HG02973 (cell line): Measurements from ENCODE around the gene SH3BP2.

Experiments
- ATAC-seq: cut with Tn5 transposase; IDR thresholded peaks from one replicate; pipeline ENCODE4 v1.9.1; 2021; ENCODE audit warnings: moderate library complexity; ENCODE audit not compliant: unreplicated experiment

SH3BP2 gene

GRCh38 chr4:2871466-2871865, 78.6 kb downstream of the SH3BP2 start:
- ATAC-seq = no peak

DNA sequence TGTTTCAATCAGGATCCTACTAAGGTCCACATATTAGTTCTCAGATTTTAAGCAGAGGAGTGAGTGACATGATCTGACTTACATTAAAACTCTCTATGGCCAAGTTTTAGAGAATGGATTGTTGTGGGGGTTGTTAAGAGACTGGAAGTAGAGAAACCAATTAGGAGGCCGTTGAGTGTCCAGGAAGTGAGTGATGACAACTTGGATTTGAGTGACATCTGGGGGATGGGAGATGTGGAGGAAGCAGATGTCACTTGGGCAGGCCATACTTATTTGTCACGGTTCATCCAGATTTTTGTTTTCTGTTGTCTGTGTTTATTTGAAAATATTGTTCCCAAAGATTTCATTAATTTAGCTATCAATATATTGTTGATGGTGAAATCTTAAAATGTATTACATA, 79.0 kb downstream of the SH3BP2 start:
- ATAC-seq = no peak

DNA sequence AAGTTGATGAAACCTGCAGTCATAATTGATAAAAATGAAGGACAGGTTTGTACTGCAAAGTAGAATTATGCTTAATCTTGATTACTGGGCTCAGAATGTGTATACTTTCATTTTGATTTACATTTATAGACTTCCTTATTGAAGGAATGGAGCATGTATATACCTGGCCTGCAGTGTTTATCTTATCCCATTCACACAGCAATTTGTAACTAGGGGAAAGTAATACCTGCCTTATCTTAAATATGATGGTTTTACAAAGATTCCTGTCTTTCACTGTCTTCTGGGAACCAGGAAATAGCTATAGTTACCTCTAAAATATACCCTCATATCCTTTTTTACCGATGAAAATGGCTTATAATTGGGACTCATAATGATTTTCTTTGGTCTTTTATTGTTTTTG, 80.4 kb downstream of the SH3BP2 start:
- ATAC-seq = no peak

- no peak for ATAC-seq
Observed at GRCh38 chr4:2874861-2875260, 82.0 kb downstream of the SH3BP2 start.

DNA sequence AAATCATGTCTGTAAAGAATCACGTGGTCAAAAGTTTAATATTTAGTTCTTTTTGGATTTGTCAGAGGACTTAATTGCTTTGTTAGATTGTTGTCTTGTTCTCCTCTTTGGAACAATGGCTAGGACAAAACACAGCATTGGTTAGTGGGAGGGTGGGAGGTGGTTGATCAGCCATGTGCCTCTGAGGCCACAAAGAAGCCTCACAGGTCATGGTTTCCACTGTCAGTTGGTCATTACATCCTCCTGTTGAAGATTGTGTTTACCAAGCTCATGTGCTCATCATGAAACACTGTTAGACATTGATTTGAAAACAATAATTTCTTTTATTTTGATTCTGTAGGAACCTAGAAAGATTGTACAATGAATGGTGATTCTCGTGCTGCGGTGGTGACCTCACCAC, 82.7 kb downstream of the SH3BP2 start:
- ATAC-seq = no peak

DNA sequence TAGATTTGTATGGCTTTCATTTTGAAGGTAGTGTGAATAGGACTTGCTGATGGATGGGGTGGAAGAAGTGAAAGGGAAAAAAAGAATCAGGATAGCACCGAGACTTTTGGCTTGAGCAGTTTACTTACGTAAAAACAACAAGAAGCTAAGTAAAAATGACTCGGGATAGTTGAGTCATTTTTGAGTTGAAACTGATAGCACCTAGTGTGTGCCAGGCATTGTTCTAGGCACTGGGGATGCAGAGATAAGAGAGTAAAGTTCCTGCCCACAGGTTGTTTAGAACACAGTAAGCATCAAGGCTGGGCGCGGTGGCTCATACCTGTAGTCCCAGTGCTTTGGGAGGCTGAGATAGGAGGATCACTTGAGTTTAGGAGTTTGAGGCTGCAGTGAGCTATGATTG, 85.5 kb downstream of the SH3BP2 start:
- no peak for ATAC-seq

- no peak for ATAC-seq
Observed at GRCh38 chr4:2879026-2879425, 86.1 kb downstream of the SH3BP2 start.

DNA sequence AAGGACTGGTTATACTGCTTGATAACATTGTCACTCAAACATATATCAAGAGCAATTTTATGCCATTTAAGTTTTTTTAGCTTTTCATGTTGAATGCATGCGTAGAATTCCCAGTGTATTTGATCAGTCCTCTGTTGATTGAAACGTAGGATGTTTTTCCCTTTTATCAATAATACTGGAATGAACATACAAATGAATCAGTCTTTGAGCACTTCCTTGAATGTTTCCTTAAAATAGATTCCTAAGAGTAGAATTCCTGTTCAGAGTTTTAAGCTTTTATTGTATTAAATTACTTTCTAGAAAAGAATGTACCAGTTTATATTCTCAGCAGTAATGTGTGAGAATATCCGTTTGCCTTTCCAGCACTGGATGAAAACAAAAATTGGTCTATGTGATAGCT, 88.5 kb downstream of the SH3BP2 start:
- ATAC-seq = no peak

DNA sequence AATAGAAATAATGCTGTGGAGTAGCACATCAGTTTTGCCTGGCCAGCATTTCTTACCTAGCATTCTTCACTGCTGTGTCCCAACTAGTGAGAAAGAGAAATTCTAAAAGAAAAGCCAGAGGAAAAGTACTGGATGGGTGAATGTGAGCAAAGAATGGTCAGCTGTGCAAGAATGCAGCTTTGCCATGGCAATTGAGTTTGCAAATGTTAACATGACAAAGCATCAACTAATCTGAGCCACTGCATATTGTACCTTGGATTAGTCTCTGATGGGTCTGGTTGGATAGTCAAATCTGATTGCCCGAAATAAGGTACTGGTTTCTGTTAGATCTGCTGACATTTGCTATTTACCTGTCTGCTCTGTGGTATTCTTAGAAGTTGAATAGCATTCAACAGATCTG, 89.5 kb downstream of the SH3BP2 start:
- no peak for ATAC-seq

- no peak for ATAC-seq
Observed at GRCh38 chr4:2886161-2886560, 93.3 kb downstream of the SH3BP2 start.

DNA sequence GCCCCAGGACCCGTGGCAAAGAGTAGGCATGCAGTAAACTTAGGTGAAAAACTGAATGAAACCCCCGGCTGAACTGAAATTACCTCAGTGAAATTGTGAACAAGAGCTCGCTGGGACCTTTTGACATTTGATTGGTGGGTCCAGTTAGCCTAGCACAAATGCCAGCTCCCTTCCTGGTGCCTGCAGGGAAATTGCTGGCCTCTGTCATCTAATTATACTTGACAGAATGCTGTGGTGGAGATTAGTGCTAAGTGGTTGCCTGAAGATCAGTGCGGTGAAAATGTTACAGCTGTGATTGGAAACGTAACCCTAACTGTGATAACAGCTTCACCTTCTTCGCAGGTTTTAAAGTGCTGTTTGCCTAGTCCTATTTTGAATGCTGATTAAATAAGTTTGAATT, 93.7 kb downstream of the SH3BP2 start:
- ATAC-seq = no peak

- ATAC-seq = no peak
Observed at GRCh38 chr4:2887343-2887742, 94.5 kb downstream of the SH3BP2 start.

DNA sequence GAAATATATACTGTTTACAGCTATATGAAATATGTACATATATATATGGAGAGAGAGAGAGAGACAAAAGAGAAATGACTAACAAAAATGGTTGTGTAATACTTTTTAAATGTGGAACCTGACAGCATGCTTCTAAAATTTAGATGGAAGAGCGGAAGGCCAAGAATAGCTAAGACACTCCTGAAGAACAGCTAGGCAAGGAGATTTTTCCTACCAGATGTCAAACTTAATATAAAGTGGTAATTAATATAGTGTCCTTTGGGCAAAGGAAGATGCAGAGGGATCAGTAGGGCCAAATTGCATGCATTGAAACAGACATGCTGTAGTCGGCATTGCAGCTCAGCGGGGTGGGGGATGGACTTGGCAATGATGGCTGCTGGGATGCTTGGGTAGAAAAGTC, 96.0 kb downstream of the SH3BP2 start:
- ATAC-seq = no peak
